Measurements from ENCODE around the gene SHKBP1. TPM values are rescaled to one million over a fixed set of nuclear protein-coding genes. Genes with fewer than 3 reads are reported as not detected.
A peak's percentile ranks its signal among the peaks of the same experiment; 100 is the strongest.

SHKBP1 gene
- polyA plus RNA-seq, 2 donors = 47.9 to 53.6 TPM

DNA sequence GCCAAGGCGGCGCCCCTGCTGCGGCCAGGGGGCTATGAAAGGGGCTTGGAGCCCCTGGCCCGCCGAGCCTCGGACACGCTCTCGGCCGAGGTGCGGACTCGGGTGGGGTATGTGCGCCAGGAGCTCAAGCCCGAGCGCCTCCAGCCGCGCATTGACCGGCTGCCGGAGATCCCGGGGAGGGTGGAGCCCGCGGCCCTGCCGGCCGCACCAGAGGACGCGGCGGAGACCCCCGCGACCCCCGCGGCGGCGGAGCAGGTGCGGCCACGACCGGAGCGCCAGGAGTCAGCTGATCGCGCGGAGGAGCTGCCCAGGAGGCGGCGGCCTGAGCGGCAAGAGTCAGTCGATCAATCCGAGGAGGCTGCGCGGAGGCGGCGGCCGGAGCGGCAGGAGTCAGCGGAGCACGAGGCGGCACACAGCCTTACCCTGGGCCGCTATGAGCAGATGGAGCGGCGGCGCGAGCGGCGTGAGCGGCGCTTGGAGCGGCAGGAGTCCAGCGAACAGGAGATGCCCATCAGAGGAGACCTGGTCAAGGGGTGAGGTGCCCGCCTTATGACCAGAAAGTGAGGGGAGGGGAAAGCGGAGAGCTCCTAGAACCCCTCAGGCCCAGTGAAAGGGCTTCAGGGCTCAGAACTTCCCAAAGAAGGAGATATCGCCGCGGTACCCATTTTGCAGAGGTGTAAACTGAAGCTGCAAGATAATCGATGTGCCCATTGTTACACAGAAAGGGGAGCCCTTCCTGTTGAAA lies 8.8 kb upstream of the SHKBP1 start:
- Histone ChIP-seq H3K27me3 (ENCODE audit: control insufficient read depth in 1 of 2, insufficient read depth in 2 of 2, low read length in 2 of 2) (peaks cover 0 to 9% of the 10 kb centered on the region in 2 donors), H3K4me1 (ENCODE audit: control insufficient read depth in 2 of 2, insufficient read depth in 2 of 2, low read length in 1 of 2) (peaks cover 4 to 8% of the 10 kb centered on the region in 2 donors), H3K9me3 (ENCODE audit: control insufficient read depth in 2 of 2, insufficient read depth in 1 of 2, low read depth in 1 of 2, low read length in 1 of 2) (peaks cover 0 to 3% of the 10 kb centered on the region in 2 donors), H3K27ac (ENCODE audit: low read depth in 2 of 2, low read length in 1 of 2) (no peak overlapping the region), H3K36me3 (ENCODE audit: control insufficient read depth in 2 of 2, insufficient read depth in 2 of 2, low read length in 1 of 2) (no peaks in the 10 kb centered on the region), H3K4me3 (ENCODE audit: low read depth in 1 of 2, low read length in 2 of 2) (peak overlapping the region in 1 of 2 donors; percentile 12)
- WGBS, 2 donors = 10 to 12% methylated on average over 70 of the region's 70 CpGs

DNA sequence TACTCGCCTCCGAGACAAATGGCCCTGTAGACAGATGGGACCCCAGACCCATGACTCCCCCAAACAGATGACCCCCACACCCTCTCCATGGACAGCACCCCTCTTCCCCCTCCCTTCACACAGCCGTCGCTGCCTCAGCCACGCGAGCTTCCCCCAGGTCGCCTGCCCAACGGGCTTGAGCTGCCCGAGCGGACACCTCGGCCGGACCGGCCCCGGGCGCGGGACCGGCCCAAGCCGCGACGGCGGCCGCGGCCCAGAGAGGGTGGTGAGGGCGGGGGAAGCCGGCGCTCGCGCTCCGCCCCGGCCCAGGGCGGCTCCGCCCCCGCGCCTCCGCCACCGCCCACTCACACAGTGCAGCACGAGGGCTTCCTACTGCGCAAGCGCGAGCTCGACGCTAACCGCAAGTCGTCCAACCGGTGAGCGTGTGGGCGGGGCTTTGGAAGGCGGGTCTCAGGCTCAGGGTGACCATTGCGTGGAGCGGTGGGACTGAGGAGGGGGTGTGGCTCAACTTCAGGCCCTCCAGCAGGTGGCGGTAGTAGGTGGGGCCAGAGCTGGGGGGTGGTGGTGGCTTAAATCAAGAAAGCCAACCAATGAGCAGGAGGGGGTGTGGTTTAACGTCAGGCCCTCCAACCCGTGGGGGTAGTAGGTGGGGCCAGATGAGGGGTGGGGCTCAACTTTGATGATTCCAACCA lies 6.2 kb upstream of the SHKBP1 start:
- peaks cover 0 to 3% of the 10 kb centered on the region in 2 donors for H3K9me3 ChIP-seq (ENCODE audit: control insufficient read depth in 2 of 2, insufficient read depth in 1 of 2, low read depth in 1 of 2, low read length in 1 of 2)
- H3K36me3 ChIP-seq (ENCODE audit: control insufficient read depth in 2 of 2, insufficient read depth in 2 of 2, low read length in 1 of 2) = no peaks in the 10 kb centered on the region
- H3K4me1 ChIP-seq (ENCODE audit: control insufficient read depth in 2 of 2, insufficient read depth in 2 of 2, low read length in 1 of 2) = peaks cover 4 to 8% of the 10 kb centered on the region in 2 donors
- peaks cover 0 to 8% of the 10 kb centered on the region in 2 donors for H3K27me3 ChIP-seq (ENCODE audit: control insufficient read depth in 1 of 2, insufficient read depth in 2 of 2, low read length in 2 of 2)
- 0 to 1% methylated on average over 40 to 53 of the region's 53 CpGs for WGBS, 2 donors
- peak overlapping the region; percentile 36 to 41 for H3K4me3 ChIP-seq (ENCODE audit: low read depth in 1 of 2, low read length in 2 of 2)
- peak overlapping the region; percentile 22 to 58 for H3K27ac ChIP-seq (ENCODE audit: low read depth in 2 of 2, low read length in 1 of 2)

DNA sequence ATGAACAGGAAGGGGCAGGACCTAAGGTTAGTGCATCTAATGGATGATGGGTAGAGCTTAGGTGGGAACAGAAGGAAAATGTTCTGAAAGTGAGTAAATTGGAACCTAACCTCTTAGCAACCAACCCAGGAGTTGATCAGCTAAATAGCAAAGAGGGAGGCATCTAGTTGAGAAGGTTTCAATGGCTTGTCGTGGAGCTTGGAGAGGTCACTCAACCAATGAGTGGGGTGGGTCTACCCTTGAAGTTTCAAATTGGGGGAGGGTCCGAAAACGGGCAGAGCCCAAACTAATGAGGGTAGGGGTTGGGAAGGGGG lies 5.7 kb upstream of the SHKBP1 start:
- Histone ChIP-seq H3K9me3 (ENCODE audit: control insufficient read depth in 2 of 2, insufficient read depth in 1 of 2, low read depth in 1 of 2, low read length in 1 of 2) (peaks cover 0 to 3% of the 10 kb centered on the region in 2 donors), H3K27ac (ENCODE audit: low read depth in 2 of 2, low read length in 1 of 2) (peak overlapping the region in 1 of 2 donors; percentile 55), H3K4me1 (ENCODE audit: control insufficient read depth in 2 of 2, insufficient read depth in 2 of 2, low read length in 1 of 2) (peaks cover 7 to 8% of the 10 kb centered on the region in 2 donors), H3K4me3 (ENCODE audit: low read depth in 1 of 2, low read length in 2 of 2) (no peak overlapping the region), H3K36me3 (ENCODE audit: control insufficient read depth in 2 of 2, insufficient read depth in 2 of 2, low read length in 1 of 2) (no peaks in the 10 kb centered on the region), H3K27me3 (ENCODE audit: control insufficient read depth in 1 of 2, insufficient read depth in 2 of 2, low read length in 2 of 2) (peaks cover 0 to 7% of the 10 kb centered on the region in 2 donors)
- 25 to 31% methylated on average over 3 of the region's 3 CpGs for WGBS, 2 donors

DNA sequence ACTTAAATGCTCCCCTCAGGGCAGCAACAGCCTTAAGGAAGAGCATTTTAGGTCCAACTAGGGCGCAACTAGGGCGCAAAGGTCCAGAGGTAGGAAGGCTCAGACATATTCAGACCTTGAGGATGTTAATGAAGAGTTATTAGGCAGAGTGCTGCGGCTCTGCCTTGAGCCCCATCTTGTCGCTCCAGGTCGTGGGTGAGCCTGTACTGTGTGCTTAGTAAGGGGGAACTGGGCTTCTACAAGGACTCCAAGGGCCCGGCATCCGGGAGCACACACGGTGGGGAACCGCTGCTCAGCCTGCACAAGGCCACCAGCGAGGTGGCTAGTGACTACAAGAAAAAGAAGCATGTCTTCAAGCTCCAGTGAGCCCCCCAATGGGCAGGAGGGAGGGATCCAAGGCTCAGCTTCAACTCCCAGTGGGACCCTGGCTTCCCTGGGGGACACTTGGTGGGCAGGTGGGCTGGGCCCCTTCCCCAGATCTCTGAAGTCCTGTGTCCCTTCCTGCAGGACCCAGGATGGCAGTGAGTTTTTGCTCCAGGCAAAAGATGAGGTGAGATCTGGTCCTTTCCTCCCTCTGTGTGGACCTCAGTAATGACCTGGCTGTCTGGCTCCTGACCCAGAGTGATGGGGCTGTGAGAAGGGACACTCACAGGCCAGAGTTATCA lies 4.7 kb upstream of the SHKBP1 start:
- Histone ChIP-seq H3K27me3 (ENCODE audit: control insufficient read depth in 1 of 2, insufficient read depth in 2 of 2, low read length in 2 of 2) (peaks cover 0 to 6% of the 10 kb centered on the region in 2 donors), H3K4me3 (ENCODE audit: low read depth in 1 of 2, low read length in 2 of 2) (no peak overlapping the region), H3K27ac (ENCODE audit: low read depth in 2 of 2, low read length in 1 of 2) (no peak overlapping the region), H3K36me3 (ENCODE audit: control insufficient read depth in 2 of 2, insufficient read depth in 2 of 2, low read length in 1 of 2) (no peaks in the 10 kb centered on the region), H3K9me3 (ENCODE audit: control insufficient read depth in 2 of 2, insufficient read depth in 1 of 2, low read depth in 1 of 2, low read length in 1 of 2) (peaks cover 0 to 3% of the 10 kb centered on the region in 2 donors), H3K4me1 (ENCODE audit: control insufficient read depth in 2 of 2, insufficient read depth in 2 of 2, low read length in 1 of 2) (peaks cover 8 to 10% of the 10 kb centered on the region in 2 donors)
- 80 to 88% methylated on average over 10 of the region's 10 CpGs for WGBS, 2 donors

- Histone ChIP-seq H3K27ac (ENCODE audit: low read depth in 2 of 2, low read length in 1 of 2) (no peak overlapping the region), H3K4me1 (ENCODE audit: control insufficient read depth in 2 of 2, insufficient read depth in 2 of 2, low read length in 1 of 2) (peaks cover 6 to 12% of the 10 kb centered on the region in 2 donors), H3K4me3 (ENCODE audit: low read depth in 1 of 2, low read length in 2 of 2) (no peak overlapping the region), H3K9me3 (ENCODE audit: control insufficient read depth in 2 of 2, insufficient read depth in 1 of 2, low read depth in 1 of 2, low read length in 1 of 2) (no peaks in the 10 kb centered on the region), H3K36me3 (ENCODE audit: control insufficient read depth in 2 of 2, insufficient read depth in 2 of 2, low read length in 1 of 2) (peaks cover 0 to 5% of the 10 kb centered on the region in 2 donors), H3K27me3 (ENCODE audit: control insufficient read depth in 1 of 2, insufficient read depth in 2 of 2, low read length in 2 of 2) (no peaks in the 10 kb centered on the region)
- 81 to 83% methylated on average over 18 of the region's 18 CpGs for WGBS, 2 donors
These were observed 1.3 kb upstream of the SHKBP1 start for GRCh38 chr19:40575326-40575725.

GRCh38 chr19:40576151-40576584 lies 505 bp upstream of the SHKBP1 start:
- WGBS, 2 donors = 3% methylated on average over 22 of the region's 22 CpGs
- H3K27ac ChIP-seq (ENCODE audit: low read depth in 2 of 2, low read length in 1 of 2) = no peak overlapping the region

DNA sequence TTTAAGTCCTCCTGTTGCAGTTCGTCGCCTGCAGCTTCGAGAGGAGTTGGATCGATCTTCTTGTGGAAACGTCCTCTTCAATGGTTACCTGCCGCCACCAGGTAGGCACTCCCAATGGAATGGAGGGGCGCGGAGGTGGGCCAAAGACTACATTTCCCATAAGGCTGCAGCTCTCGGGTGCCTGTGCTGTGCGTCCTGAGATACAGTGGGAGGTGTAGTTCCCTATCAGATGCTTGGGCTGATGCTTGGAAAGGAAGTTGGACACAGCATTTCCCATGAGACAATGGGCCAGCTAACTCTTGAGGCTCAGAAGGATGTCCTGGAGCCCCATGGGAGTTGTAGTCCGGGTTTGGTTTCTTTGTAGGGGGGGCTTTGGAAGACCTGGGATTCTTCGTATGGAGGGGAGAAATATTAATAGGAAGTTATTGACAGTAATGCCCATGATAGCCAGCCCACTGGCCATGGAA lies 1.8 kb downstream of the SHKBP1 start:
- H3K27ac ChIP-seq (ENCODE audit: low read depth in 2 of 2, low read length in 1 of 2) = no peak overlapping the region
- no peak overlapping the region for H3K4me3 ChIP-seq (ENCODE audit: low read depth in 1 of 2, low read length in 2 of 2)
- H3K4me1 ChIP-seq (ENCODE audit: control insufficient read depth in 2 of 2, insufficient read depth in 2 of 2, low read length in 1 of 2) = peaks cover 6 to 12% of the 10 kb centered on the region in 2 donors
- 84 to 85% methylated on average over 12 of the region's 12 CpGs for WGBS, 2 donors
- H3K9me3 ChIP-seq (ENCODE audit: control insufficient read depth in 2 of 2, insufficient read depth in 1 of 2, low read depth in 1 of 2, low read length in 1 of 2) = no peaks in the 10 kb centered on the region
- no peaks in the 10 kb centered on the region for H3K27me3 ChIP-seq (ENCODE audit: control insufficient read depth in 1 of 2, insufficient read depth in 2 of 2, low read length in 2 of 2)
- peaks cover 0 to 20% of the 10 kb centered on the region in 2 donors for H3K36me3 ChIP-seq (ENCODE audit: control insufficient read depth in 2 of 2, insufficient read depth in 2 of 2, low read length in 1 of 2)

More at GRCh38 chr19:40576151-40576584, 505 bp upstream of the SHKBP1 start:
- Histone ChIP-seq H3K36me3 (ENCODE audit: control insufficient read depth in 2 of 2, insufficient read depth in 2 of 2, low read length in 1 of 2) (peaks cover 0 to 12% of the 10 kb centered on the region in 2 donors), H3K4me1 (ENCODE audit: control insufficient read depth in 2 of 2, insufficient read depth in 2 of 2, low read length in 1 of 2) (peaks cover 6 to 12% of the 10 kb centered on the region in 2 donors), H3K27me3 (ENCODE audit: control insufficient read depth in 1 of 2, insufficient read depth in 2 of 2, low read length in 2 of 2) (no peaks in the 10 kb centered on the region), H3K4me3 (ENCODE audit: low read depth in 1 of 2, low read length in 2 of 2) (peak overlapping the region; percentile 20 to 96), H3K9me3 (ENCODE audit: control insufficient read depth in 2 of 2, insufficient read depth in 1 of 2, low read depth in 1 of 2, low read length in 1 of 2) (no peaks in the 10 kb centered on the region)

- no peak overlapping the region for H3K27ac ChIP-seq (ENCODE audit: low read depth in 2 of 2, low read length in 1 of 2)
These were observed 3.9 kb downstream of the SHKBP1 start for GRCh38 chr19:40580619-40581018.

DNA sequence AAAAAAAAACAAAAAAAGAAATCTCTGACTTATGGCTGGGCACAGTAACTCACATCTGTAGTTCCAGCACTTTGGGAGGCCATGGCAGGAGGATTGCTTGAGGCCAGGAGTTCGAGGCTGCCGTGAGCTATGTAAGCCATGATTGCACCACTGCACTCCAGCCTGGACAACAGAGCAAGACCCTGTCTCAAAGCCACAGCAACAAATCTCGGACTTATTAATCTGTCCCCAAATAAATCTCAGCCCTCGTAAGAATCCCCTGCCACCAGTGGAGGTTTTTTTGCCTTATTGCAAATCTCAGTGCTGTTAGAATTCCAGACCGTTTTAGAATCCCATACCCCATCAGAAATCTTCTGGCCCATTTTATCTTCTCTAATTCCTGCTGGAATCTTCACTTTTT lies 4.9 kb downstream of the SHKBP1 start:
- H3K27me3 ChIP-seq (ENCODE audit: control insufficient read depth in 1 of 2, insufficient read depth in 2 of 2, low read length in 2 of 2) = no peaks in the 10 kb centered on the region
- no peak overlapping the region for H3K4me3 ChIP-seq (ENCODE audit: low read depth in 1 of 2, low read length in 2 of 2)
- peaks cover 0 to 22% of the 10 kb centered on the region in 2 donors for H3K36me3 ChIP-seq (ENCODE audit: control insufficient read depth in 2 of 2, insufficient read depth in 2 of 2, low read length in 1 of 2)
- H3K9me3 ChIP-seq (ENCODE audit: control insufficient read depth in 2 of 2, insufficient read depth in 1 of 2, low read depth in 1 of 2, low read length in 1 of 2) = no peaks in the 10 kb centered on the region
- 96 to 98% methylated on average over 5 of the region's 5 CpGs for WGBS, 2 donors
- peaks cover 5 to 6% of the 10 kb centered on the region in 2 donors for H3K4me1 ChIP-seq (ENCODE audit: control insufficient read depth in 2 of 2, insufficient read depth in 2 of 2, low read length in 1 of 2)
- no peak overlapping the region for H3K27ac ChIP-seq (ENCODE audit: low read depth in 2 of 2, low read length in 1 of 2)

More at GRCh38 chr19:40580619-40581018, 3.9 kb downstream of the SHKBP1 start:
- peaks cover 6 to 12% of the 10 kb centered on the region in 2 donors for H3K4me1 ChIP-seq (ENCODE audit: control insufficient read depth in 2 of 2, insufficient read depth in 2 of 2, low read length in 1 of 2)
- WGBS, 2 donors = 94 to 98% methylated on average over 13 of the region's 13 CpGs
- no peak overlapping the region for H3K4me3 ChIP-seq (ENCODE audit: low read depth in 1 of 2, low read length in 2 of 2)
- H3K27me3 ChIP-seq (ENCODE audit: control insufficient read depth in 1 of 2, insufficient read depth in 2 of 2, low read length in 2 of 2) = no peaks in the 10 kb centered on the region
- H3K9me3 ChIP-seq (ENCODE audit: control insufficient read depth in 2 of 2, insufficient read depth in 1 of 2, low read depth in 1 of 2, low read length in 1 of 2) = no peaks in the 10 kb centered on the region
- H3K36me3 ChIP-seq (ENCODE audit: control insufficient read depth in 2 of 2, insufficient read depth in 2 of 2, low read length in 1 of 2) = peaks cover 0 to 21% of the 10 kb centered on the region in 2 donors
